CD4-positive, alpha-beta T cell (primary cell): ENCODE results near the gene SPATA6. TPM values are rescaled to one million over a fixed set of nuclear protein-coding genes. Genes with fewer than 3 reads are reported as not detected.

Source experiments
- ATAC-seq: fragments of 200-7000 bp; cut with Tn5 transposase; one replicate; pipeline ENCODE4 v1.10.0; 2022; ENCODE audit warnings: mild to moderate bottlenecking; ENCODE audit not compliant: poor library complexity
- CTCF ChIA-PET: fragments of 350-600 bp; sonication (Branson Sonifier 250); formaldehyde crosslinking; loops from one replicate; lab custom pipeline; 2021; ENCODE audit warnings: antibody characterized with exemption, inconsistent platforms; lab: Charles Lee
- POLR2A ChIA-PET: fragments of 350-600 bp; sonication (Branson Sonifier 250); formaldehyde crosslinking; loops from one replicate; lab custom pipeline; 2021; ENCODE audit warnings: antibody characterized with exemption, inconsistent platforms; lab: Charles Lee
- DNase-seq, 14 experiments: peaks; one replicate each; pipeline ENCODE4 v3.0.0-alpha.2; 2013 to 2020; ENCODE audit warnings: mixed read lengths in 2 of 14
- H3K27ac ChIP-seq, 2 donors: one replicate each; pipeline versions ENCODE4 v1.5.1 to v1.7.0; 2013; ENCODE audit warnings: low read length in 2 of 2, low read depth in 1 of 2, mild to moderate bottlenecking in 1 of 2
- H3K27me3 ChIP-seq, 2 experiments: 1 replicate in 1 of 2; 2 replicates in 1 of 2; pipeline versions ENCODE4 v1.6.1 to v1.7.0; 2013; ENCODE audit warnings: low read length in 2 of 2, control low read depth in 1 of 2, mild to moderate bottlenecking in 1 of 2, moderate library complexity in 1 of 2; ENCODE audit not compliant: insufficient read depth in 2 of 2, control insufficient read depth in 1 of 2
- H3K36me3 ChIP-seq: one replicate; pipeline ENCODE4 v1.6.1; 2013; ENCODE audit warnings: low read length, control low read depth; ENCODE audit not compliant: insufficient read depth
- H3K4me1 ChIP-seq: one replicate; pipeline ENCODE4 v1.6.1; 2013; ENCODE audit warnings: low read length, control low read depth; ENCODE audit not compliant: insufficient read depth
- H3K4me3 ChIP-seq: one replicate; pipeline ENCODE4 v1.5.1; 2013; ENCODE audit warnings: mild to moderate bottlenecking, low read length, moderate library complexity
- H3K9me3 ChIP-seq, 2 experiments: 1 replicate in 1 of 2; 2 replicates in 1 of 2; pipeline versions ENCODE4 v1.6.1 to v1.7.0; 2013; ENCODE audit warnings: low read length in 2 of 2, mild to moderate bottlenecking in 2 of 2, control low read depth in 1 of 2, moderate library complexity in 1 of 2; ENCODE audit not compliant: control insufficient read depth in 1 of 2, insufficient read depth in 1 of 2
- H3K27ac Mint-ChIP-seq: one replicate; pipeline ENCODE4 v1.8.0; 2020; ENCODE audit warnings: mixed read lengths
- H3K27me3 Mint-ChIP-seq: one replicate; pipeline ENCODE4 v1.8.0; 2021; ENCODE audit warnings: mixed read lengths
- H3K36me3 Mint-ChIP-seq: one replicate; pipeline ENCODE4 v1.8.0; 2021; ENCODE audit warnings: low read depth, mixed read lengths
- H3K4me1 Mint-ChIP-seq: one replicate; pipeline ENCODE4 v1.8.0; 2021; ENCODE audit warnings: low read depth, mixed read lengths
- H3K4me3 Mint-ChIP-seq: one replicate; pipeline ENCODE4 v1.8.0; 2020; ENCODE audit warnings: mild to moderate bottlenecking, mixed read lengths
- H3K9me3 Mint-ChIP-seq: one replicate; pipeline ENCODE4 v1.8.0; 2020; ENCODE audit warnings: mixed read lengths
- CTCF ChIP-seq: fragments of 200-600 bp; IDR thresholded peaks from one replicate; pipeline ENCODE4 v1.8.0; 2022; ENCODE audit warnings: antibody characterized with exemption, mild to moderate bottlenecking
- intact Hi-C, 2 experiments: fragments of 100-400 bp; cut with DNase I in 1 of 2; cut with micrococcal nuclease in 1 of 2; formaldehyde crosslinking; loops; one replicate each; pipeline versions ENCODE4 v1.15.1 to v1.9.0; 2023 to 2025; cut with DNase I, micrococcal nuclease
- total RNA-seq, 174 experiments: library from RNA in 2 of 174; stranded (reverse) in 2 of 174; gene quantifications; one replicate each; pipeline ENCODE4 v1.2.3 and lab custom pipeline; 2021 to 2026

The SPATA6 gene
- total RNA-seq, 2 experiments from 2014 or later: 3.2 to 4.1 TPM

- ChIA-PET CTCF (no interaction called here), POLR2A (no interaction called here)
- Histone ChIP-seq H3K27me3 (no peaks in the 10 kb centered on the region), H3K27ac (no peak overlapping the region), H3K36me3 (no peaks in the 10 kb centered on the region), H3K4me1 (no peaks in the 10 kb centered on the region), H3K9me3 (no peaks in the 10 kb centered on the region), H3K4me3 (no peak overlapping the region)
- TF ChIP-seq CTCF: no peak
- ATAC-seq (no peak), DNase-seq (no peak)
- H3K9me3 Mint-ChIP-seq: no peaks in the 10 kb centered on the region
- H3K36me3 Mint-ChIP-seq: no peaks in the 10 kb centered on the region
- H3K27ac Mint-ChIP-seq: no peak overlapping the region
- H3K27me3 Mint-ChIP-seq: no peaks in the 10 kb centered on the region
- no peaks in the 10 kb centered on the region for H3K4me1 Mint-ChIP-seq
- H3K4me3 Mint-ChIP-seq: no peak overlapping the region
- intact Hi-C loops: no loop called here
Observed at GRCh38 chr1:48402599-48402998, 69.4 kb downstream of the SPATA6 start.

- no peaks in the 10 kb centered on the region for H3K9me3 ChIP-seq
- intact Hi-C loops: no loop called here
- no peaks in the 10 kb centered on the region for H3K27me3 Mint-ChIP-seq
- CTCF ChIA-PET: no interaction called here
- peaks cover 4% of the 10 kb centered on the region for H3K36me3 Mint-ChIP-seq
- no peaks in the 10 kb centered on the region for H3K9me3 Mint-ChIP-seq
- POLR2A ChIA-PET: no interaction called here
- no peaks in the 10 kb centered on the region for H3K4me1 Mint-ChIP-seq
- H3K27me3 ChIP-seq: no peaks in the 10 kb centered on the region
- no peak overlapping the region for H3K27ac ChIP-seq
- DNase-seq (no peak), ATAC-seq (no peak)
- H3K4me3 ChIP-seq: no peak overlapping the region
- TF ChIP-seq CTCF: no peak
- H3K27ac Mint-ChIP-seq: no peak overlapping the region
- H3K4me3 Mint-ChIP-seq: no peak overlapping the region
- H3K36me3 ChIP-seq: no peaks in the 10 kb centered on the region
- no peaks in the 10 kb centered on the region for H3K4me1 ChIP-seq
Observed at GRCh38 chr1:48396208-48396607, 75.8 kb downstream of the SPATA6 start.

- Histone ChIP-seq H3K27ac (no peak overlapping the region), H3K9me3 (no peaks in the 10 kb centered on the region), H3K27me3 (no peaks in the 10 kb centered on the region), H3K4me1 (no peaks in the 10 kb centered on the region), H3K4me3 (no peak overlapping the region), H3K36me3 (no peaks in the 10 kb centered on the region)
- intact Hi-C loops: no loop called here
- Mint-ChIP-seq H3K27me3 (no peaks in the 10 kb centered on the region), H3K4me1 (no peaks in the 10 kb centered on the region), H3K27ac (no peak overlapping the region), H3K4me3 (no peak overlapping the region), H3K9me3 (no peaks in the 10 kb centered on the region), H3K36me3 (peaks cover 8% of the 10 kb centered on the region)
- no peak for ATAC-seq
- TF ChIP-seq CTCF: no peak
- ChIA-PET CTCF (no interaction called here), POLR2A (no interaction called here)
- DNase-seq: no peak
Observed at GRCh38 chr1:48391926-48392325, 80.1 kb downstream of the SPATA6 start.
